H9 (cell line): ENCODE data around the gene SPOCK3. TPM values are rescaled to one million over a fixed set of nuclear protein-coding genes. Genes with fewer than 3 reads are reported as not detected.

ENCODE experiments used
- DNase-seq: peaks from one replicate; pipeline ENCODE4 v3.0.0-alpha.2; 2017
- H2AFZ ChIP-seq: one replicate; pipeline ENCODE4 v1.6.1; 2013; ENCODE audit warnings: mild to moderate bottlenecking, low read length, control low read depth, moderate library complexity
- H2AK5ac ChIP-seq: 2 replicates; pipeline ENCODE4 v1.6.1; 2013; ENCODE audit warnings: low read length, control low read depth, mixed read lengths; ENCODE audit not compliant: insufficient read length
- H2BK120ac ChIP-seq: one replicate; pipeline ENCODE4 v1.6.1; 2013; ENCODE audit warnings: low read depth, mild to moderate bottlenecking, low read length, control low read depth, inconsistent platforms; ENCODE audit not compliant: poor library complexity, severe bottlenecking
- H2BK12ac ChIP-seq: 2 replicates; pipeline ENCODE4 v1.6.1; 2013; ENCODE audit warnings: low read length, control low read depth, mixed read lengths, low read depth; ENCODE audit not compliant: insufficient read length
- H2BK15ac ChIP-seq: 2 replicates; pipeline ENCODE4 v1.6.1; 2013; ENCODE audit warnings: low read depth, low read length, control low read depth
- H2BK20ac ChIP-seq: one replicate; pipeline ENCODE4 v1.6.1; 2013; ENCODE audit warnings: low read depth, mild to moderate bottlenecking, low read length, control low read depth, inconsistent platforms; ENCODE audit not compliant: poor library complexity, severe bottlenecking
- H2BK5ac ChIP-seq: 2 replicates; pipeline ENCODE4 v1.6.1; 2013; ENCODE audit warnings: low read length, control low read depth, mixed read lengths; ENCODE audit not compliant: insufficient read length
- H3K14ac ChIP-seq: 2 replicates; pipeline ENCODE4 v1.6.1; 2013; ENCODE audit warnings: low read length, control low read depth; ENCODE audit not compliant: insufficient read depth
- H3K18ac ChIP-seq: 2 replicates; pipeline ENCODE4 v1.6.1; 2013; ENCODE audit warnings: low read depth, mild to moderate bottlenecking, mixed read lengths, low read length, control low read depth; ENCODE audit not compliant: insufficient read length
- H3K23ac ChIP-seq: 2 replicates; pipeline ENCODE4 v1.6.1; 2013; ENCODE audit warnings: low read length, control low read depth, mixed read lengths, low read depth; ENCODE audit not compliant: insufficient read length
- H3K23me2 ChIP-seq: 2 replicates; pipeline ENCODE4 v1.6.1; 2013; ENCODE audit warnings: low read depth, mild to moderate bottlenecking, mixed read lengths, low read length, control low read depth; ENCODE audit not compliant: insufficient read length, poor library complexity, severe bottlenecking
- H3K27ac ChIP-seq: 2 replicates; pipeline ENCODE4 v1.5.1; 2013; ENCODE audit warnings: low read length, control low read depth, mixed read lengths, low read depth; ENCODE audit not compliant: insufficient read length
- H3K27me3 ChIP-seq: 2 replicates; pipeline ENCODE4 v1.6.1; 2013; ENCODE audit warnings: low read length, control low read depth, inconsistent platforms; ENCODE audit not compliant: insufficient read depth
- H3K4ac ChIP-seq: 2 replicates; pipeline ENCODE4 v1.6.1; 2013; ENCODE audit warnings: low read depth, mild to moderate bottlenecking, control low read depth, inconsistent platforms, low read length, moderate library complexity
- H3K4me1 ChIP-seq: 2 replicates; pipeline ENCODE4 v1.6.1; 2013; ENCODE audit warnings: low read length, control low read depth, inconsistent platforms; ENCODE audit not compliant: insufficient read depth
- H3K4me2 ChIP-seq: 2 replicates; pipeline ENCODE4 v1.6.1; 2013; ENCODE audit warnings: low read length, control low read depth, mixed read lengths; ENCODE audit not compliant: insufficient read length, insufficient read depth
- H3K56ac ChIP-seq: 2 replicates; pipeline ENCODE4 v1.6.1; 2013; ENCODE audit warnings: low read depth, mild to moderate bottlenecking, mixed read lengths, low read length, control low read depth; ENCODE audit not compliant: insufficient read length
- H3K79me1 ChIP-seq: 2 replicates; pipeline ENCODE4 v1.6.1; 2013; ENCODE audit warnings: low read depth, mild to moderate bottlenecking, moderate library complexity, low read length, control low read depth, inconsistent platforms; ENCODE audit not compliant: insufficient read depth, poor library complexity, severe bottlenecking
- H3K79me2 ChIP-seq: 2 replicates; pipeline ENCODE4 v1.6.1; 2013; ENCODE audit warnings: low read length, control low read depth, inconsistent platforms; ENCODE audit not compliant: insufficient read depth
- H3K9ac ChIP-seq: 2 replicates; pipeline ENCODE4 v1.6.1; 2013; ENCODE audit warnings: low read length, control low read depth, mixed read lengths; ENCODE audit not compliant: insufficient read length; ENCODE audit errors: extremely low read depth
- H3K9me3 ChIP-seq: one replicate; pipeline ENCODE4 v1.6.1; 2013; ENCODE audit warnings: low read depth, low read length, inconsistent platforms; ENCODE audit not compliant: control insufficient read depth
- H3T11ph ChIP-seq: one replicate; pipeline ENCODE4 v1.6.1; 2013; ENCODE audit warnings: mild to moderate bottlenecking, low read length, control low read depth, inconsistent platforms
- H4K20me1 ChIP-seq: one replicate; pipeline ENCODE4 v1.6.1; 2013; ENCODE audit not compliant: control insufficient read depth, insufficient read length, insufficient read depth
- H4K5ac ChIP-seq: 2 replicates; pipeline ENCODE4 v1.6.1; 2013; ENCODE audit warnings: low read depth, mild to moderate bottlenecking, mixed read lengths, low read length, control low read depth; ENCODE audit not compliant: insufficient read length
- H4K8ac ChIP-seq: replicated peaks from 2 replicates; pipeline ENCODE4 v1.6.1; 2013; ENCODE audit warnings: low read length, control low read depth, mixed read lengths, low read depth; ENCODE audit not compliant: insufficient read length
- H4K91ac ChIP-seq: 2 replicates; pipeline ENCODE4 v1.6.1; 2013; ENCODE audit warnings: low read depth, mild to moderate bottlenecking, moderate library complexity, mixed read lengths, low read length, control low read depth; ENCODE audit not compliant: insufficient read length
- H3K27ac Mint-ChIP-seq, 3 experiments: 2 replicates in 2 of 3; 3 replicates in 1 of 3; pipeline ENCODE4 v1.8.0; 2020 to 2021; ENCODE audit warnings: mixed read lengths in 3 of 3, mild to moderate bottlenecking in 1 of 3, moderate library complexity in 1 of 3
- H3K27me3 Mint-ChIP-seq: 2 replicates; pipeline ENCODE4 v1.8.0; 2021; ENCODE audit warnings: low read depth, mild to moderate bottlenecking, moderate library complexity, mixed read lengths
- H3K36me3 Mint-ChIP-seq, 3 experiments: 2 replicates in 2 of 3; 3 replicates in 1 of 3; pipeline ENCODE4 v1.8.0; 2020 to 2021; ENCODE audit warnings: low read depth in 3 of 3, mixed read lengths in 3 of 3; ENCODE audit not compliant: insufficient read depth in 1 of 3
- H3K4me1 Mint-ChIP-seq, 2 experiments: 2 replicates each; pipeline ENCODE4 v1.8.0; 2020; ENCODE audit warnings: mixed read lengths in 2 of 2
- H3K4me3 Mint-ChIP-seq, 2 experiments: 2 replicates in 1 of 2; 3 replicates in 1 of 2; pipeline ENCODE4 v1.8.0; 2020 to 2021; ENCODE audit warnings: mild to moderate bottlenecking in 2 of 2, mixed read lengths in 2 of 2, moderate library complexity in 1 of 2
- H3K9me3 Mint-ChIP-seq, 2 experiments: 2 replicates in 1 of 2; 3 replicates in 1 of 2; pipeline ENCODE4 v1.8.0; 2020; ENCODE audit warnings: mild to moderate bottlenecking in 2 of 2, mixed read lengths in 2 of 2, moderate library complexity in 1 of 2
- CTCF ChIP-seq: fragments of 200-600 bp; sonication (generic); conservative IDR thresholded peaks from 3 replicates; pipeline ENCODE4 v1.8.0; 2021; ENCODE audit warnings: antibody characterized with exemption, mild to moderate bottlenecking
- WGBS: extraction: QIAGEN DNeasy Blood & Tissue Kit; methylation state at CpG from one replicate; pipeline ENCODE4 v1.1.7; 2013; ENCODE audit warnings: missing lambda C conversion rate, low lambda C conversion rate, mixed read lengths; ENCODE audit not compliant: insufficient read length; ENCODE audit errors: extremely low coverage; 5-methylcytosine and 5-hydroxymethylcytosine counted together
- total RNA-seq: library from RNA; stranded (reverse); gene quantifications from 2 replicates; pipeline ENCODE4 v1.2.1, GENCODE V29; 2021

Gene SPOCK3
- total RNA-seq, 1 experiment from 2014 or later: 0.28 TPM

GRCh38 chr4:166957451-166957850, 276.8 kb downstream of the SPOCK3 start:
- WGBS: no CpG with 5 or more reads among the region's 1 CpG
- H3K4me1 ChIP-seq: no peaks in the 10 kb centered on the region
- no peaks in the 10 kb centered on the region for H4K20me1 ChIP-seq
- Mint-ChIP-seq H3K27me3 (no peaks in the 10 kb centered on the region), H3K36me3 (peaks cover 0 to 6% (median 0%) of the 10 kb centered on the region in 3 experiments; a peak in 2 of 7 replicates), H3K27ac (no peak overlapping the region), H3K9me3 (peaks cover 4 to 10% of the 10 kb centered on the region in 2 experiments; a peak in 4 of 5 replicates), H3K4me3 (no peak overlapping the region), H3K4me1 (no peaks in the 10 kb centered on the region; a peak in 2 of 4 replicates)
- H3K4ac ChIP-seq: no peak overlapping the region
- H3K79me1 ChIP-seq: no peaks in the 10 kb centered on the region
- H2BK20ac ChIP-seq: no peak overlapping the region
- no peaks in the 10 kb centered on the region for H3K27me3 ChIP-seq
- H3K14ac ChIP-seq: no peak overlapping the region
- no peak overlapping the region for H3K9ac ChIP-seq
- H2AFZ ChIP-seq: no peak overlapping the region
- H3K56ac ChIP-seq: no peak overlapping the region
- H2BK5ac ChIP-seq: no peak overlapping the region
- H3K18ac ChIP-seq: no peak overlapping the region
- no peaks in the 10 kb centered on the region for H3K79me2 ChIP-seq
- no peak overlapping the region for H3K23ac ChIP-seq
- no peaks in the 10 kb centered on the region for H3K9me3 ChIP-seq
- no peak overlapping the region for H2BK120ac ChIP-seq
- no peak overlapping the region for H3K27ac ChIP-seq
- H2AK5ac ChIP-seq: no peak overlapping the region
- no peak overlapping the region for H3K4me2 ChIP-seq
- no peak overlapping the region for H2BK15ac ChIP-seq
- TF ChIP-seq CTCF: no peak
- no peak overlapping the region for H3T11ph ChIP-seq
- no peaks in the 10 kb centered on the region for H3K23me2 ChIP-seq
- H4K8ac ChIP-seq: no peak overlapping the region
- no peak overlapping the region for H2BK12ac ChIP-seq
- DNase-seq: no peak
- H4K5ac ChIP-seq: no peak overlapping the region
- no peak overlapping the region for H4K91ac ChIP-seq
